Fibroblast of mammary gland (primary cell): ENCODE measurements around the gene NANOG.
"Not testable (repeated sequence)": the region's sequence is repeated elsewhere in the genome, so short reads cannot be mapped to it uniquely, and the experiment has no call there.

Experiments used
- DNase-seq: peaks from one replicate; pipeline ENCODE4 v3.0.0-alpha.2; 2010; ENCODE audit warnings: low read depth
- H3K4me3 ChIP-seq: 2 replicates; pipeline ENCODE4 v1.5.1; 2011; ENCODE audit warnings: low read depth, mild to moderate bottlenecking, low read length, moderate library complexity; ENCODE audit not compliant: control insufficient read depth
- TF ChIP-seq, protein P1 (sequence below): conservative IDR thresholded peaks from 2 replicates; pipeline ENCODE4 v1.5.1; 2011; ENCODE audit warnings: low read depth, low read length, inconsistent platforms; ENCODE audit not compliant: control insufficient read depth, insufficient read depth

The NANOG gene

DNA sequence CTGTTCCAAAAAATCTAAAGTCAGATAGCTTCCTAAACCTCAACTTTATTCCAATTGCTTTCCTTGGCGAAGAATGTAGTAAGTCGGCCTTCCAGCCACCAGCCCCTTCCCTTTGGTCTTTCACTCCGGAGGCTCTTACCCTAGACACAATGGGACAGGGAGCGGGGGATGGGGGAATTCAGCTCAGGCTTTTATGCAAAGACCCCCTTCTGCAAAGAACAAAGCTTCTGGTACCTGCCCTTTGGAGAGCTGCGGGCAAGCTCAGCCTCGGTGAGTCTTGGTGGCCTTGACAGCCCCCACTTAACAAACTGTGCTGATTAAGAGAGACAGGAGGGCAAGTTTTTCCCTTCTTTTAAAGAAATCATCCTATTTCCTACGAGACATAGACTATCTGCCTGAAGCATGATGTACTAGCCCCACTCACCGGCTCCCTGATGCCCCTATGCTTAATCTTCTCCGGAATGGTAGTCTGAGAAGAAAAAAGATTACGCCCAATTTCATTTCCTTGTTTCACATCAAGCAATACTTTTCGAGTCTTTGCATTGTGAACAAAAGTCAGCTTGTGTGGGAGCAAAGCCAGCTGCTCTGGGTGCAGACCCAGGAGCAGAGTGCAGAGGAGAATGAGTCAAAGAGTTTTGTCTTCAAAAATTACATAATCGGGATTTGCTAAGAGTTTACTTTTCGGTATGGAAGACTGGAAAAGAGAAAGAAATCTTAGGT is 1.5 kb upstream of the NANOG start:
- peak; percentile 28 for DNase-seq
- H3K4me3 ChIP-seq: no peak overlapping the region
- TF ChIP-seq, protein P1, sequence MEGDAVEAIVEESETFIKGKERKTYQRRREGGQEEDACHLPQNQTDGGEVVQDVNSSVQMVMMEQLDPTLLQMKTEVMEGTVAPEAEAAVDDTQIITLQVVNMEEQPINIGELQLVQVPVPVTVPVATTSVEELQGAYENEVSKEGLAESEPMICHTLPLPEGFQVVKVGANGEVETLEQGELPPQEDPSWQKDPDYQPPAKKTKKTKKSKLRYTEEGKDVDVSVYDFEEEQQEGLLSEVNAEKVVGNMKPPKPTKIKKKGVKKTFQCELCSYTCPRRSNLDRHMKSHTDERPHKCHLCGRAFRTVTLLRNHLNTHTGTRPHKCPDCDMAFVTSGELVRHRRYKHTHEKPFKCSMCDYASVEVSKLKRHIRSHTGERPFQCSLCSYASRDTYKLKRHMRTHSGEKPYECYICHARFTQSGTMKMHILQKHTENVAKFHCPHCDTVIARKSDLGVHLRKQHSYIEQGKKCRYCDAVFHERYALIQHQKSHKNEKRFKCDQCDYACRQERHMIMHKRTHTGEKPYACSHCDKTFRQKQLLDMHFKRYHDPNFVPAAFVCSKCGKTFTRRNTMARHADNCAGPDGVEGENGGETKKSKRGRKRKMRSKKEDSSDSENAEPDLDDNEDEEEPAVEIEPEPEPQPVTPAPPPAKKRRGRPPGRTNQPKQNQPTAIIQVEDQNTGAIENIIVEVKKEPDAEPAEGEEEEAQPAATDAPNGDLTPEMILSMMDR: no peak

DNA sequence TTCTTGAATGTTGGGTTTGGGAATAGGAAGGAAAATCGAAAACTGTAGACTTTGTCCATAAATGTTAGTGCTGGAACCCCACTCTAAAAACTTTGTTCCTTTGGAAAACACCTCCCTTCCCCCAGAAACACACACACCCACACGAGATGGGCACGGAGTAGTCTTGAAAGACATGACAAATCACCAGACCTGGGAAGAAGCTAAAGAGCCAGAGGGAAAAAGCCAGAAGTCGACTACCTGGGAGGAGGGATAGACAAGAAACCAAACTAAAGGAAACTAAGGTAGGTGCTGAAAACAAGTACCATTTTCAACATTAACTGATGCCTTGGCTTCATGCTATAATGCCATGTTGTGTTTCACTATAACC is 925 bp upstream of the NANOG start:
- no peak overlapping the region for H3K4me3 ChIP-seq
- no peak for DNase-seq
- TF ChIP-seq, protein P1: no peak

DNA sequence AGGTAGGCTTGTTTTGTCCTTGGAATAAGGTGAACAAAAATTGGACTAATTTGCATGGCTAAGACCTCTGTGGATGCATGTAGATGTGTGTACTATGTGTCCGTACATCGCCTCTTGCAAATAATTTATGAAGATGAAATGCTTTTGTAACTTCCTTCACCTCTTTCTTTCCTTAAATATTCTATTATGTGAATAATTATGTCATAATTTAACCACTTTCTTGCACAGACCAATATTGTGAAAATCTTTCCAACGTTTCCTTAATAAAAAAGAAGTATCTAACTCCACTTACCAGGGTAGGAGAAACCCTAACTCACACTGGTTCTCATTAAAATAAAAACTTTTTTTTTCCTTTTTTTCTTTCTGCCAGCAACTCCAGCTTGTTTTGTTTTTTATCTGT is 4.0 kb downstream of the NANOG start:
- TF ChIP-seq, protein P1: no peak
- no peak overlapping the region for H3K4me3 ChIP-seq
- DNase-seq: no peak

DNA sequence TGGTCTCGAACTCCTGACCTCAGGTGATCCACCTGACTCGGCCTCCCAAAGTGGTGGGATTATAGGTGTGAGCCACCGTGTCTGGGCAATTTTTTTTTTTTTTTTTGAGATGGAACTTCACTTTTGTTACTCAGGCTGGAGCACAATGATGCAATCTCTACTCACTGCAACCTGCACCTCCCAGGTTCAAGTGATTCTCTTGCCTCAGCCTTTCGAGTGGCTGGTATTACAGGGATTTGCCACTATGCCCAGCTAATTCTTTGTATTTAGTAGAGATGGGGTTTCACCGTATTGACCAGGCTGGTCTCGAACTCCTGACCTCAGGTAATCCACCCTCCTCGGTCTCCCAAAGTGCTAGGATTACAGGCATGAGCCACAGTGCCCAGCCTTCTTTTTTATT is 8.1 kb downstream of the NANOG start:
- DNase-seq, H3K4me3 ChIP-seq: not testable (repeated sequence)

DNA sequence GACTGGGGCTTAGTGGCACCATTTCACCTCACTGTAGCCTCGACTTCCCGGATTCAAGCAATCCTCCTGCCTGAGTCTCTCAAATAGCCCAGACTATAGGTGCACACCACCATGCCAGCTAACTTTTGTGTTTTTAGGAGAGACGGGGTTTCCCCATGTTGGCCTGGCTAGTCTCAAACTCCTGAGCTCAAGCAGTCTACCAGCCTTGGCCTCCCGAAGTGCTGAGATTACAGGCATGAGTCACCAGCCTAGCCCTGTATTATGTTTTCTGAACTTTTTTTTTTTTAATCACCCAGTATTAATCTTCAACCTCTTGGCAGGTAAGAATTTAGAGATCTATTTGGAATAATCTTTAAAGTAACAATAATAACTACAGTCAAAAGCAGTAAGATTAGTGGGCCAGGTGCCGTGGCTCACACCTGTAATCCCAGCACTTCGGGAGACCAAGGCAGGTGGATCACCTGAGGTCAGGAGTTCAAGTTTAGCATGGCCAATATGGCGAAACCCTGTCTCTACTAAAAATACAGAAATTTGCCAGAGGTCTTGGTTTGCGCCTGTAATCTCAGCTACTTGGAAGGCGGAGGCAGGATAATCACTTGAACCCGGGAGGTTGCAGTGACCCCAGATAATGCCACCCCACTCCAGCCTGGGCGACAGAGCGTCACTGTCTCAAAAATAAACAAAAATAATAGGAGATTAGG is 8.6 kb downstream of the NANOG start:
- no peak overlapping the region for H3K4me3 ChIP-seq
- TF ChIP-seq, protein P1: no peak
- peak; percentile 8 for DNase-seq

DNA sequence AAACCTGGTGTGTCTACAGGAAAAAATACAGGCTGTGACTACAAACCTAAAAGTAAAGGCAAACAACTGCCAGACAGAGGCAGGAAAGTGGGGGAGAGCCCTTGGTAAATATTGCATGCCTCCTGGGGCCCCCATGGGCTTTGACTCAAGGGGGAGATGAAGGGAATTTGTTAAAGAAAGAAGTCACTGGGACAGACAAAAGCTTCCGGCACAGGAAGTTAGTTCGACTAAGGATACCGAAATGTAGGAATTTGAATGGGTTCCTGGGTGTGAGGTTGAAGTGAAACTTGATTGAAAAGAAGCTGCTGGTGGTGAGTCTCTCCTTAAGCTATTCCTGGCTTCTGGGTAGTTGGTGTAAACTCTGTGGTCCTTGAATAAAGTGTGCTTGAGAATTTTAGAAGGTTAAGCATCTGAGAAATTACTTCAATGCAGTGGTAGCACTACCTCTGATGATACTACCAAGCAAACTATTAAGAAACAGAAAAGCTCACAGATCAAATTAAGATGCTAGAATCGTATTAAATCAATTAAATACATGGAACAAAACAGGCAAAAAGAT is 9.6 kb downstream of the NANOG start:
- DNase-seq: not testable (repeated sequence)

DNA sequence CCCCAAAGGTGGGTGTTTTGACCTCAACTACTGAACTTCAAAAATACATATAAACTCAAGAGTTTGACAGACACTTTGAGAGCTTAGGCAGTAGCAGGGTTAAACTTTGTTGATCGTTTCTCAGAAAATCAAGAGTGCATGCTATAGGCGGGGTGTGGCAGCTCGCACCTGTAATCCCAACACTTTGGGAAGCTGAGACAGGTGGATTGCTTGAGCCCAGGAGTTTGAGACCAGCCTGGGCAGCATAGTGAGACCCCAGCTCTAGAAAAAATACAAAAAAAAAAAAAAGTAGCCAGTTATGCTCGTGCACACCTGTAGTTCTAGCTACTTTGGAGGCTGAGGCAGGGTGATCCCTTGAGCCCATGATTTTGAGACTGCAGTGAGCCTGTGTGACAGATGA is 12.3 kb downstream of the NANOG start:
- no peak overlapping the region for H3K4me3 ChIP-seq
- no peak for DNase-seq
- TF ChIP-seq, protein P1: no peak

More for the DNA sequence above, 9.6 kb downstream of the NANOG start:
- H3K4me3 ChIP-seq: not testable (repeated sequence)

DNA sequence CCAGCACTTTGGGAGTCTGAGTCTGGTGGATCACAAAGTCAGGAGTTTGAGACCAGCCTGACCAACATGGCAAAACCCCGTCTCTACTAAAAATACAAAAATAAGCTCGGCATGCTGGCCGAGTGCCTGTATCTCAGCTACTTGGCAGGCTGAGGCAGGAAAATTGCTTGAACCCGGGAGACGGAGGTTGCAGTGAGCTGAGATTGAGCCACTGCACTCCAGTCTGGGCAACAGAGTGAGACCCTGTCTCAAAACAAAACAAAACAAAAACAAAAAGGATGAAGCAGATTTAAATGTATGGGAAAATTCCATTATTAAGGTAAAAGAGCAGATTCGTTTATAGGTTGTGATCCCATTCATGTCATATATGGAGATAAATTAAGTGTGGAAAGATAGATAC is 17.1 kb downstream of the NANOG start:
- not testable (repeated sequence) for H3K4me3 ChIP-seq, DNase-seq
